ENCODE data around the gene ELOVL5.
"Not testable (repeated sequence)": the region's sequence is repeated elsewhere in the genome, so short reads cannot be mapped to it uniquely, and the experiment has no call there.

GRCh38 chr6:53388615-53389014 is 39.9 kb upstream of the ELOVL5 start:
- TF ChIP-seq POLR2A, POLR2AphosphoS5 (IDR thresholded peaks at IDR 0.05): not testable (repeated sequence)
